ENCODE measurements around the gene COPZ1.
A peak's percentile ranks its signal among the peaks of the same experiment; 100 is the strongest.

COPZ1 gene

GRCh38 chr12:54378796-54379397 is 54.0 kb downstream of the COPZ1 start:
- DNase-seq (ENCODE audit: low read depth) = peak; percentile 69

GRCh38 chr12:54379398-54380201 is 54.7 kb downstream of the COPZ1 start:
- DNase-seq (ENCODE audit: low read depth) = peak; percentile 93

GRCh38 chr12:54381136-54381535 is 56.2 kb downstream of the COPZ1 start:
- no peak for DNase-seq (ENCODE audit: low read depth)

GRCh38 chr12:54383041-54383609 is 58.2 kb downstream of the COPZ1 start:
- peak; percentile 98 for DNase-seq (ENCODE audit: low read depth)

GRCh38 chr12:54384591-54385041 is 59.7 kb downstream of the COPZ1 start, which contains the start of gene ZNF385A:
Gene ZNF385A (minus strand): TSS chr12:54384733. CDS start chr12:54384514, 219 bp downstream.
- DNase-seq (ENCODE audit: low read depth) = peak; percentile 20

GRCh38 chr12:54385251-54385914 is 60.5 kb downstream of the COPZ1 start:
- DNase-seq (ENCODE audit: low read depth) = no peak

- no peak for DNase-seq (ENCODE audit: low read depth)
These were observed 61.6 kb downstream of the COPZ1 start for GRCh38 chr12:54386403-54387113.

GRCh38 chr12:54387114-54387467 is 62.2 kb downstream of the COPZ1 start:
- no peak for DNase-seq (ENCODE audit: low read depth)

- no peak for DNase-seq (ENCODE audit: low read depth)
These were observed 63.6 kb downstream of the COPZ1 start for GRCh38 chr12:54388237-54389133.

GRCh38 chr12:54389134-54389508 is 64.2 kb downstream of the COPZ1 start:
- no peak for DNase-seq (ENCODE audit: low read depth)

GRCh38 chr12:54389607-54390175 is 64.8 kb downstream of the COPZ1 start:
- DNase-seq (ENCODE audit: low read depth) = no peak

GRCh38 chr12:54390176-54390667 is 65.3 kb downstream of the COPZ1 start:
- DNase-seq (ENCODE audit: low read depth) = no peak

- no peak for DNase-seq (ENCODE audit: low read depth)
These were observed 66.0 kb downstream of the COPZ1 start for GRCh38 chr12:54390668-54391551.

GRCh38 chr12:54392485-54393206 is 67.7 kb downstream of the COPZ1 start:
- DNase-seq (ENCODE audit: low read depth) = no peak

GRCh38 chr12:54393207-54393609 is 68.3 kb downstream of the COPZ1 start:
- DNase-seq (ENCODE audit: low read depth) = no peak

- no peak for DNase-seq (ENCODE audit: low read depth)
These were observed 68.8 kb downstream of the COPZ1 start for GRCh38 chr12:54393743-54394142.

GRCh38 chr12:54394281-54394719 is 69.4 kb downstream of the COPZ1 start:
- DNase-seq (ENCODE audit: low read depth) = peak; percentile 79

- no peak for DNase-seq (ENCODE audit: low read depth)
These were observed 70.1 kb downstream of the COPZ1 start for GRCh38 chr12:54394986-54395385.

- DNase-seq (ENCODE audit: low read depth) = no peak
These were observed 70.6 kb downstream of the COPZ1 start for GRCh38 chr12:54395545-54395944.
